Gastroesophageal sphincter (tissue), 4 donors: ENCODE measurements around the gene ALPG. TPM values are rescaled to one million over a fixed set of nuclear protein-coding genes. Genes with fewer than 3 reads are reported as not detected.

Experiments
- ATAC-seq: fragments of 150-250 bp; one replicate; pipeline ENCODE4 v1.9.1; 2016; ENCODE audit warnings: mild to moderate bottlenecking, moderate library complexity
- H3K27ac ChIP-seq, 4 donors: fragments of 200-600 bp; sonication (generic) in 3 of 4; 1 replicate in 3 of 4; 2 replicates in 1 of 4; pipeline ENCODE4 v1.5.1; 2016 to 2019
- H3K27me3 ChIP-seq: fragments of 200-600 bp; sonication (generic); one replicate; pipeline ENCODE4 v1.5.1; 2019
- H3K36me3 ChIP-seq, 2 donors: fragments of 200-600 bp; sonication (generic); one replicate each; pipeline ENCODE4 v1.5.1; 2019; ENCODE audit warnings: control low read depth in 1 of 2
- H3K4me1 ChIP-seq, 3 donors: fragments of 200-600 bp; sonication (generic); 1 replicate in 2 of 3; 2 replicates in 1 of 3; pipeline ENCODE4 v1.5.1; 2016 to 2019; ENCODE audit warnings: control low read depth in 2 of 3
- H3K4me3 ChIP-seq, 2 donors: fragments of 200-600 bp; sonication (generic); one replicate each; pipeline ENCODE4 v1.5.1; 2019; ENCODE audit warnings: mild to moderate bottlenecking in 1 of 2, moderate library complexity in 1 of 2
- H3K9me3 ChIP-seq, 3 donors: fragments of 200-600 bp; sonication (generic); one replicate each; pipeline ENCODE4 v1.5.1; 2017 to 2019; ENCODE audit warnings: control low read depth in 2 of 3
- CTCF ChIP-seq, 4 experiments: fragments of 200-600 bp in 2 of 4; fragments of 450-650 bp in 2 of 4; sonication (generic) in 1 of 4; IDR thresholded peaks; one replicate each; pipeline ENCODE4 v1.5.1; 2017 to 2019; ENCODE audit warnings: antibody characterized with exemption in 4 of 4, mild to moderate bottlenecking in 2 of 4, moderate library complexity in 2 of 4
- EP300 ChIP-seq: sonication (generic); formaldehyde crosslinking; IDR thresholded peaks from one replicate; pipeline ENCODE4 v1.6.1; 2017; ENCODE audit warnings: antibody characterized with exemption, mild to moderate bottlenecking
- POLR2A ChIP-seq, 2 donors: fragments of 450-650 bp; IDR thresholded peaks; one replicate each; pipeline ENCODE4 v1.6.1; 2017; ENCODE audit warnings: antibody characterized with exemption in 2 of 2, mild to moderate bottlenecking in 2 of 2, moderate library complexity in 1 of 2
- POLR2AphosphoS5 ChIP-seq: sonication (generic); formaldehyde crosslinking; IDR thresholded peaks from one replicate; pipeline ENCODE4 v1.6.1; 2017; ENCODE audit warnings: antibody characterized with exemption
- WGBS, 2 donors: methylation state at CpG; one replicate each; pipeline ENCODE4 v1.1.5; 2018; ENCODE audit warnings: low coverage in 1 of 2; 5-methylcytosine and 5-hydroxymethylcytosine counted together
- total RNA-seq, 4 donors: library from RNA; depleted of rRNA; stranded (reverse); fragments of >200 nt; gene quantifications; one replicate each; pipeline ENCODE4 v1.1.0, GENCODE V29; 2016

The ALPG gene
- total RNA-seq, 4 donors from 2014 or later, result not detected

DNA sequence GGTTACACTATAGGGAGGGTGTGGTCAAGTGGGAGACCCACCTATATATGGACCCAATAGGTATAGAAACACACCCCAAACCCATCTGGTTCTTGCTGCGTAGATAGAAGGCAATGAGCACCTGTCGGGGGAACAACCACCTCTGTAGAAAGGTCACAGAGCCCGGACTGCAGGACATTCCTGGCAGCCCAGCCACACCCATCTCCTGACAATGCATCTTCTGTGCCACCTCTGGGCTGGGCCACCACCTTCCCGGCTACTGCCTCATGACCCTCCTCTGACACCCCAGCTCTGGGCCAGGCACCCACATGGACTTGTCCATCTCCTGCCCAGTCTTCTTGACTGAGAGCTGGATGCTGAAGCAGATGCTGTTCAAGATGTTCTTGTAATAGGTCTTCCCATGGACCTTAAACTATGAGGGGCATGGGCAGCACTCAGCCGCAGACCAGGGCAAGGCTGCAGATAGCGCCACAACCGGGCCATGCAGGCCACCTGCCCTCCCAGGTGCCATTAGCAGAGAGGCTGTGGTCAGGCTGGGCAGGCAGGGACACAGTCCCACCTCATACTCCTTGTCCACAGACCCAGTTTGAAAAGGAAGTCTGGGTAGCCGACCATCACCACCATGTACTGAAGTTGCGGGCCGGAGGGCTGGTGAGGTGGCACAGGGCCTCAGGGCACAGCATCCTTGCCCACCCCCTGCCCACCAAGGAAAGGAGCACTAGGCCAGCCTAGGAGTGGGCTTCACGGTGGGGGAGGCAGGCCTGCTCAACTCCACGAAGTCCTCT is 9.3 kb downstream of the ALPG start:
- H3K4me3 ChIP-seq, result no peak overlapping the region
- no peaks in the 10 kb centered on the region for H3K36me3 ChIP-seq
- WGBS, 2 donors, result 100% methylated on average over 1 of the region's 12 CpGs; no CpG with 5 or more reads in 1 of the 2 donors
- H3K27me3 ChIP-seq, result peaks cover 83% of the 10 kb centered on the region
- no peak overlapping the region for H3K27ac ChIP-seq
- ATAC-seq, result no peak
- TF ChIP-seq POLR2A (IDR thresholded peaks at IDR 0.05) (no peak), CTCF (IDR thresholded peaks at IDR 0.05) (no peak), EP300 (no peak), POLR2AphosphoS5 (no peak)
- H3K9me3 ChIP-seq, result no peaks in the 10 kb centered on the region
- peaks cover 0 to 26% (median 13%) of the 10 kb centered on the region in 3 donors for H3K4me1 ChIP-seq

DNA sequence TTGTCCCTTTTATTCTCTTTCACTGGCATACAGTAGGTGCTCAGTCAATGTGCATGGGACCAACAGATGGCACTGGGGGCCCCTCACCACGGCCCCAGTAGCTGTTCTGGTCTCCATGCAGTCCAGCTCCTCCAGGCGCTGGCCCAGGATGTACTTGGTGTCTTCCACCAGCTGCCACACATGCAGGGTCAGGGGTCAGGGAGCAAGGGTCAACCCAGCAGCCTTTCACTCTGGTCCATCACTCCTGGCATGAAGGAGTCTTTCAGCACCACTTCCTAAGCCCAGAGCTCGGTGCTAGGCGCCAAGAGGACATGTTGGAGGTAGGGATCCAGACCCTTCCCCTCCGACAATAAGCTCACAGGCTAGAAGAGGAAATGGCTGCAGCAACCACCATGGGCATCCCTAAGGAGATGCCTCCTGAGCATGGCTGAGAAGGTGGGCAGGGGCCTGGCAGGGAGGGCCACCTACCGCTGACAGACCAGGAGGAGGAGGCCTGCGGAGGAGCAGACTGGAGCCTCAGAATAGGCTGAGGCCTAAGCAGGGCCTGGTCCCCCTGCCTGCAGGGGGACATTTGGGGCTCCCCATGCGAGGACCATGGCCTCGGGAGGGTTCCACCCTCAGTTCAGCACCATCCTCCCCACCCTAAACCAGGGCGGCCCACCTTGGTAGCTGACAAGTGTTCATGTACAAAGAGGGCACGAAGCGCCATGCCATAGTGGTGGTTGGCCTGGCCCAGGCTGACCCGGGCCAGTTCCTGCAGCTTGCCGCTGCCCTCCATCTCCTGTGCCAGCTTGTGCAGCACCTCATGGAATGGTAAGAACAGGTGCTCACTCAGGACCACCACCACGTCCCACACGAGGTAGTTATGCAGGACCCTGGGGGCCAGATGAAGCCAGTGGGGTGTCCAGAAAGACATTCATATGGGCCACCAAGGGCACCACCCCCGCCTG is 10.2 kb downstream of the ALPG start:
- TF ChIP-seq POLR2AphosphoS5, result no peak
- TF ChIP-seq EP300, result no peak
- TF ChIP-seq POLR2A (IDR thresholded peaks at IDR 0.05), result no peak
- no peak for TF ChIP-seq CTCF (IDR thresholded peaks at IDR 0.05)
- 100% methylated on average over 2 of the region's 17 CpGs; no CpG with 5 or more reads in 1 of the 2 donors for WGBS, 2 donors
- ATAC-seq, result peak; percentile 18
- H3K4me1 ChIP-seq, result peaks cover 0 to 29% (median 13%) of the 10 kb centered on the region in 3 donors
- H3K27me3 ChIP-seq, result peaks cover 88% of the 10 kb centered on the region
- peaks cover 0 to 5% (median 0%) of the 10 kb centered on the region in 3 donors for H3K9me3 ChIP-seq
- no peak overlapping the region for H3K27ac ChIP-seq
- H3K36me3 ChIP-seq, result no peaks in the 10 kb centered on the region
- H3K4me3 ChIP-seq, result no peak overlapping the region

- Histone ChIP-seq H3K4me1 (peaks cover 0 to 29% (median 13%) of the 10 kb centered on the region in 3 donors), H3K36me3 (no peaks in the 10 kb centered on the region), H3K4me3 (no peak overlapping the region), H3K27ac (no peak overlapping the region), H3K27me3 (peaks cover 95% of the 10 kb centered on the region), H3K9me3 (peaks cover 0 to 12% (median 0%) of the 10 kb centered on the region in 3 donors)
- no CpG with 5 or more reads among the region's 5 CpGs for WGBS, 2 donors
- ATAC-seq, result no peak
- TF ChIP-seq EP300 (no peak), POLR2A (IDR thresholded peaks at IDR 0.05) (no peak), CTCF (IDR thresholded peaks at IDR 0.05) (no peak), POLR2AphosphoS5 (no peak)
Measured at GRCh38 chr2:232417489-232417888, 10.8 kb downstream of the ALPG start.

DNA sequence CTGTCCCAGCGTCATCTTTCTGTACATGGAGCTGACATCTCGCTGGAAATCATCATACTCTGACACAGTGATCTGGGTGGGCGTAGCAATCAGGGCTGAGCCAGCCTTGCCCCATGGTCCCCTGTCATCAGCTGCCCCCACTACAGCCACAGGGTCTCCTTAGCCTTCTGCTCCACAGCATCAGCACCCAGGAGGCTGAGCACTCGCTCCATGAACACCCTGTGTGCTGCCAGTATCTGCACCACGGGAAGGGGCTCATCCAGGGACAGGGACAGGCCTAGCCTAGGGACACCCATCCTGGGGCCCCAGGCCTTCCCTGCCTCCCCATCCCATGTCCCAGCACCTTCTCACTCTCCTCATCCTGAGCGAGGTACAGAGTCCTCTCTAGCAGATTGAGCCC is 11.4 kb downstream of the ALPG start:
- Histone ChIP-seq H3K27me3 (peaks cover 96% of the 10 kb centered on the region), H3K4me1 (peaks cover 0 to 29% (median 13%) of the 10 kb centered on the region in 3 donors), H3K9me3 (peaks cover 0 to 17% (median 0%) of the 10 kb centered on the region in 3 donors), H3K27ac (no peak overlapping the region), H3K36me3 (no peaks in the 10 kb centered on the region), H3K4me3 (no peak overlapping the region)
- TF ChIP-seq POLR2A (IDR thresholded peaks at IDR 0.05), result no peak
- TF ChIP-seq POLR2AphosphoS5, result no peak
- TF ChIP-seq CTCF (IDR thresholded peaks at IDR 0.05), result no peak
- TF ChIP-seq EP300, result no peak
- WGBS, 2 donors, result 33% methylated on average over 1 of the region's 6 CpGs; no CpG with 5 or more reads in 1 of the 2 donors
- no peak for ATAC-seq
